Stimulated activated CD8-positive, alpha-beta memory T cell treated with anti-CD3 and anti-CD28 coated beads, Interleukin-7, amount 100 ng/mL, for 1 hour (primary cell): Measurements from ENCODE around the gene TTYH1.

Experiments used
- DNase-seq, 2 donors: peaks; one replicate each; pipeline ENCODE4 v3.0.0-alpha.2; 2020; ENCODE audit warnings: low read depth in 2 of 2

Gene TTYH1

DNA sequence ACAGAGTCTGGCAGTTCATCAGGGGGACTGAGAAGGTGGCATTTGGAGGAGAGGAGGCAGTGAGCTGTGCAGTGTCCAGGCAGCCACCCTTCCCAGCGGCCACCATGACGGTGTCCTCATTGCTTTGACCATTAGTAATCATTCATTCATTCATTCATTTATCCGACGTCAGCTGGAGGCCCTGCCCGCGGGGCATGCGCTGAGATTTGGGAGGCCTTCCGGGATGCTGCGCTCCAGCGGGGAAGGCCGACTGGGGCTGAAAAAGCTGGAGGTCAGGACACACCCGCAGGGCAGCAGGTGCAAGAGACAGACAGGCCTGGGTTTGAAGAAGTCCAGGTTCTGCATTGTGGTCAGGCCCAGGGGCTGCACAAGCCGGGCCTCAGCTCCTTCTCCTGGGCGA lies 8.9 kb downstream of the TTYH1 start:
- DNase-seq: no peak

DNA sequence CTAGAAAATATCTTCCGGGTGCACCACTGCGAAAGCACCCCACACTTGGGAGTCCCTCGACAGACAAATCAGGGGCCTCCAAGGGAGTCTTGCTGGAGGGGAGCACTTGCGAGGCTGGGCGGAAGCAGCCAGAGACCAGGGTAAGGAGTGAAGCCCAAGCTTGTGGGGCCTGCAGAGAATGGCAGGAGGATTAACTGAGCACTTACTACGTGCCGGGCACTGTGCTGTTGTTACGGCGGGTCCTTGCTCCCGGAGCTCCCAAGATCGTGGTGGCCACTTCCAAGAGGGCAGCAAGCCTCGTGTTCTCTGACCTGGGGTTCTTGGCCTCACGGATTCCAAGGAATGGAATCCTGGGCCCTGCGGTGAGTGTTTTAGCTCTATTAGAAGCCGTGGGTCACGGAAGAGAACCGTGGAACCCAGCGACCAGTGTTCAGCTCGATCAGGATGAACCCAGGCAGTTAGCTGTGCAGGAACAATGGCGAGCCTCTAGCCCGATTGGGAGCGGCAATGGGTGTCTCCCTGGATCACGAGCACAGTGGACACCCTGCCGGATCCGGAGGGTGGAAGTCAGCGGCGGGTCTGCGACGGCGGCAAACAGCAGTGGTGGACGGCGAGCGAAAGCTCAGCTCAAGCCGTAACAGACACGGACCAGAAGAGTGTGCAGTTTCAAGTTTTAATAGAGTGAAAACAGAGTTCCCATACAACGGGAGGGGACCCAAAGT lies 9.6 kb downstream of the TTYH1 start:
- DNase-seq: no peak

DNA sequence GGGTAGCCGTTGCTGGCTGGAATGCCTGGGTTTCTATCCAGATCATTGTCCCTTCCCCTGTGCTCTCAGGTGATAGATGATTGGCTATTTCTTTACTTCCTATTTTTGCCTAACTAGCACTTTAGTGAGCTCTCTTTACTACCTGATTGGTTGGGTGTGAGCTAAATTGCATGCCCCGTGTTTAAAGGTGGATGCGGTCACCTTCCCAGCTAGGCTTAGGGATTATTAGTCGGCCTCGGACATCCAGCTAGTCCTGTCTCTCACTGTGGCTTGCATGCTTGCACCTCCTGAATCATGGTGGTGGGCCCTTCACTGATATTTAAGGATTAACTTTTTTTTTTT lies 10.1 kb downstream of the TTYH1 start:
- no peak for DNase-seq

DNA sequence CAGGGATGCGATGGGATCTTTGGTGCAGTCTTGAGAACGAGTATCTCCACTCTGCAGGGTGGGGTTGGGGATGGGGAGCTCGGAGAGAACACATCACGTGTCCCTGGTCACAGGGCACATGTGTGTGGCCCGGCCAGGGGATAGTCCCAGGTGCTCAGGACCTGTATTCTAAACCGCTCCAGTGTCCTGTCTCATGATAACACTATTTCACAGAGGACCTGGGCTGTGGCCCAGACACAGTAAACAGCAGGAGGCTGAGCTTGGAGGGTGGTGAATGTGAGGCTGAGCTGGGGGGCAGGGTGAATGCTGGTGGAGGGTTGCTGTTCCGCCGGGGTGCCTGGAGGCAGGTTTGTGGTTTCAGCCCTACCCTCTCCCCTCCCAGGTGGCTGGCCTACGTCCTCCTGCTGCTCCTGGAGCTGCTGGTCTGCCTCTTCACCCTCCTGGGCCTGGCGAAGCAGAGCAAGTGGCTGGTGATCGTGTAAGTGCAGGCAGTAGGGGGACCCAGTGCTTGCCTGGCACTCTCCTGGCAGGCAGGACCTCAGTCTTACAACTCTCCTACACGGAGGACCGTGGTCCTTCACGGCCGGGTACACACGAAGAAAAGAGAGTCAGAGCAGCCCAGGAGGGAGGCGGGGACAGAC lies 11.1 kb downstream of the TTYH1 start:
- no peak for DNase-seq

DNA sequence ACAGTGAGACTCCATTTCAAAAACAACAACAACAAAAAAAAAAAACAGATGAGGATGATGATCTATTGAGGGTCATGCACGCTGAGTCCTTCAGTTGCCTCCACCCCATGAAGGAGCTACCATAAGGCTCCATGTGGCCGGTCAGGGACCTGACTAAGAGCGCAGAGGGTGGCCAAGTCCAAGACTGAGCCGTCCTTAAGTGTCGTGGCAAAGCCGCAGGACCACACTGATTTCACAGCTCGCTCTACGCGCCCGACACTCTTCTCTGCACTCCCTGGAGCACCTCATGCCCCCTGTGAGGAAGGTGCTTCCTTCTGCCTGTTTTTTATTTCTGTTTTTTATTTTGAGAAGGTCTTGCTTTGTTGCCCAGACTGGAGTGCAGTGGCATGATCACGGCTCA lies 12.3 kb downstream of the TTYH1 start:
- no peak for DNase-seq

DNA sequence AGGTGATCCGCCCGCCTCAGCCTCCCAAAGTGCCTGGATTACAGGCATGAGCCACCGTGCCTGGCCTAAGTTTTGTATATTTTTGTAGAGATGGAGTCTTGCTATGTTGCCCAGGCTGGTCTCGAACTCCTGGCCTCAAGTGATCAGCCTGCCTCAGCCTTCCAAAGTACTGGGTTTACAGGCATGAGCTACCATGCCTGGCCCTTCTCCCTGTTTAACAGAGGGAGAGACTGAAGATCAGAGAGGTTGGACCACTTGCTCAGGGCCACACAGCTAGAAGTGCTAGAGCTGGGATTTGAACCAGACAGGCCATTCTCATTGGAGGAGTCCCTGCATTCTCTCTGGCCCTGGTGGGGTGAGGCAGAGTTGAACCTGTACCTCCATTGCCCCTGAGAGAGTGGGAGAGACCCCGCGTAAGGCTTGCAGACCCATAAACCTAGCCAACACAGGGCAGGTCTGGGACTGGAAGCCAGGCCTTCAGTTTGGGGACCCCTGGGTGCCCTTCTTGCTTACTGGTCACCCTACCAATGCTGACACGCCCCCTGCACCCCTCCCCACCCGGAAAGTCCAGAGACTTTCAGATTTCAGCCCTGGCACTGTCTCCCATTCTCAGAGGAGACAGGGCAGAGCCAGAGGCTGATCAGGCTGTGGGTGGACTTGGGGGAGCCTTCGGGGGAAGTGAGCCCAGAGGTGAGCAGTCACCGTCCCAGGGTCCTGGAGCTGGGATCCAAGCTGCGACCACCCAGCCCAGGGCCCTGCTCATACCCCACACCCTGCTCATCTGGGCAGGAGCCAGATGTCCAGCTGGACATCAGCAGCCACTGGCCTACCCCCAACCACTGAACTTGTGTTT lies 13.3 kb downstream of the TTYH1 start:
- DNase-seq: no peak

DNA sequence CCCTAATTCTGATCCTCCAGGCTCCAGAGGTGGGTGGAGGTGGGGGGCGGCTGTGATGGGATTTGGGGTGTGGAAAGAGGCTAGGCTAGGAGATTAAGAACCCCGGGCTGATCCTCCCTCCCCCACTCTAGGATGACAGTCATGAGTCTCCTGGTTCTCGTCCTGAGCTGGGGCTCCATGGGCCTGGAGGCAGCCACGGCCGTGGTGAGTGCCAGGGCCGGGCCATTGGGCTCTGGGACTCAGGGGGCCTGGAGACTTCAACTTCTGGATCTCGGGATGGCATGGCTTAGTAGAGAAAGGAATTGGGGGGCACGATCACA lies 13.9 kb downstream of the TTYH1 start:
- no peak for DNase-seq

DNA sequence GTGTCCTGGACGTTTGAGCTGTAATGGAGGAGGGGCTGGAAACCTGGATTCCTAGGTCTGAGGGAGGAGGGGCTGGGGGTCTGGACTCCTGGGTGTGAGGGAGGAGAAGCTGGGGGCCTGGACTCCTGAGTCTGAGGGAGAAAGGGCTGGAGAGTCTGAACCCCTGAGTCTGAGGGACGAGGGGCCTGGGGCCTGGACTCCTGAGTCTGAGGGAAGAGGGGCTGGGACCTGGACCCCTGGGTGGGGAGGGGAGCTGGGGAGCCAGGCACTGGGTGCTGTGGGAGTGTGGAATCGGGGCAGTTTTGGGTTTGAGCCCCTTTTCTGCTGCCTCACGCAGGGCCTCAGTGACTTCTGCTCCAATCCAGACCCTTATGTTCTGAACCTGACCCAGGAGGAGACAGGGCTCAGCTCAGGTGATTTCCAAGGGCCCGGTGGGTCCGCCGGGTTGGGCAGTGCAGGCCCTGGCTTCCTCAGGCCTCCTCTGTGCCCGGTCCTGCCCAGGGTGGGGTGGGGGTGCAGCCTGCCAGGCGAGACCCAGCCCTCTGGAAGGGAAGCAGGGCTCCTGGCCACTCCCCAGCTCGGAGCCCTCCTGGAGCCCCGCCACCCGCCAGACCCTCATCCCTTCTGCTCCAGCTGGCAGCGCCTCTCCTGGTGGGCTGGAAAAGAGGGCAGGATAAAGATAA lies 14.4 kb downstream of the TTYH1 start:
- DNase-seq: no peak

DNA sequence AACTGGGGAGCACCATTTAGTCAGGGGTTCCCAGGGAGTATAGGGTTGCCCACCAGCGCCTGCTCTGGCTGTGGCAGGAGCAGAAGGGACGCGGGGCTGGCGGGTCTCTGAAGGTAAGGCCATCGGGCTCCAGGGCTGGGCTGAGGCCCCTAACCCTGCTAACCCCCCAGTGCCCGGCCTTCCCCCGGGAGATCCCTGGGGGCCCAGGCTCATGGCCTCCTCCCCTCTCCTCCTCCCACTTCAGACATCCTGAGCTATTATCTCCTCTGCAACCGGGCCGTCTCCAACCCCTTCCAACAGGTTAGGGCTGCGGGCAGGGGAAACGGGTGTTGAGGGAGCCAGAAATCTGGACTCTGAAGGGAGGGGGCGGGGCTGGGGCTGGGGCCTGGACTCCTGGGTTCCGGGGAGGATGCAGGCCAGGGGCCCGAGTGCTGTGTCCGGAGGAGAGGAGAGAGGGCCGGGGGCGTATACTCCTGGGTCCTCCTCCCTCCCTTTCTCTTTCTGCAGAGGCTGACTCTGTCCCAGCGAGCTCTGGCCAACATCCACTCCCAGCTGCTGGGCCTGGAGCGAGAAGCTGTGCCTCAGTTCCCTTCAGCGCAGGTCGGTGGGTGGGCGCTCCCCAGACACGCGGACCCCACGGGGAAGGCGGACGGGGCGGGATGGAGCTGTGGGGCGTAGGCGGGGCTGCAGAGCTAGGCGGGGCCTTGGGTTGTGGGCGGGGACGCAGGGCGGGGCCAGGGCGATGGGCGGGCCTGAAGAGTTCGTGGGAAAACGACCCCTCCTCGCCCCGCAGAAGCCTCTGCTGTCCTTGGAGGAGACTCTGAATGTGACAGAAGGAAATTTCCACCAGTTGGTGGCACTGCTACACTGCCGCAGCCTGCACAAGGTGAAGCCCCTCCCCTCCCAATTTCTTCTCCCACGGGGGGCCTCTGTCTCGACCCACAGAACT lies 15.3 kb downstream of the TTYH1 start:
- peak in 1 of 2 donors; percentile 16 for DNase-seq

DNA sequence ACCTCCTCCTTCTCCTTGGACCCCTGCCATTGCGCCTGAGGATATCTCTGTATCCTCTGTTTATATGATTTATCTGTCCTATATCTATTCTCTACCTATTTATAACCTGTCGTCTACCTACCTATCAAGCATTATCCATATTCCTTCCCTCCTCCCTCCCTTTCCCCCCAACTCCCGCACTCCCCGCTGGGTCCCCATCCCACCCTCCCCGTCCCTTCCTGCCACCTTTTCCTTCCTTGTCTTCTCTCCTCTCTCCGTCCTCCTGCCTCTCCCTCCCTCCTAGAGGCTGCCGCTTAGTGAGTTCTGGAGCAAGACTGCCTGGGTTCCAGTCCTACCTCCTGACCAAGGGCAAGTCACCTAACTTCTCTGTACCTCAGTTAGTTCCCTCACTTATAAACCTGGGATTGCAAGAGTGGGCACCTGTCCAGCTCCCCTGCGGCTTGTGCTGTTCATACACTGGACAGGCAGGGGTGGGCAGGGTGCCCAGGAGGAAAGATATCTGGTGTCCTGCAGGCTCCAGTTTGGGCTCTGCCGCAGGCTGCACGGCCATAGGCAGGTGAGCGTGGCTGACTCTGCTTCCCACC lies 16.1 kb downstream of the TTYH1 start:
- no peak for DNase-seq

DNA sequence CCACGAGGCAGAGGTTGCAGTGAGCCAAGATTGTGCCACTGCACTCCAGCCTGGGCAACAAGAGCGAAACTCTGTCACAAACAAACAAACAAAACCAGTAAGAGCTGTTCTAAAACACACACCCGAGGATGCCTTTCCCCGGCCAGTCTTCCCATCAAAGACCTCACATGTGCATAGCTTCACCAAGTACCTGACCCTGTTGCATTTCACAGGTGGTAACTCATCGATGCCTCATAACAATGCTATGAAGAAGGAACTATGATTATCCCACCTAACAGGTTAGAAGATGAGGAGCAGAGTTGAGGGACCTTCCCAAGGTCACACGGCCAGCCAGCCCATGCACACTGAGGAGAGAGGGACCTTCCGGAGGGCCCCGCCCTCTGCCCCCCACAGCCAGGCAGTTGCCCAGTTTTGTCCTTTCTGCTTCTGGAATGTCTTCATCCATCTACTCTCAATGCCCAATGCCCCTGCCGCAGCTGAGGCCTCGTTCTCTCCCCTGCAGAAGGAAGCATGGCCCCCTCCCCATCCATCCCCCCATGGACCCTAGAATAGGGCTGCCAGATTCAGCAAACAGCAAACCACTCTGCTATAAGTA lies 17.0 kb downstream of the TTYH1 start:
- no peak for DNase-seq

DNA sequence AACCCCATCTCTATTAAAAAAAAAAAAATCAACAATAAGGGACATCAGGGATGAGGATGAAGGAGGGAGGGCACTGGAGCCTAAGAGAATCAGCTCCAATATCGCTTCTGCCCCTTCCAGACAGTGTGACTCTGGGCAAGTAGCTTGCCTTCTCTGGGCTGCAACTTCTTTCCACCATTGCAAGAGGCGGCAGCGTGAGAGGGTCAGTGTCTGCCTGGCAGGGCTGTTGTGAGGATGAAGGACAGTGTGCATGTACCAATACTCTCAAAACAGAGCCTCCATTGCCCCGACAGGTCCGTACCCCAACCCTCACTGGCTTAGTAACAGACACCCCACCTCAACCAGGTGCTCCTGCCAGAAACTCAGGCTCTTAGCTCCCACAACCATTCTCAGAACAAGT lies 18.4 kb downstream of the TTYH1 start:
- DNase-seq: no peak

DNA sequence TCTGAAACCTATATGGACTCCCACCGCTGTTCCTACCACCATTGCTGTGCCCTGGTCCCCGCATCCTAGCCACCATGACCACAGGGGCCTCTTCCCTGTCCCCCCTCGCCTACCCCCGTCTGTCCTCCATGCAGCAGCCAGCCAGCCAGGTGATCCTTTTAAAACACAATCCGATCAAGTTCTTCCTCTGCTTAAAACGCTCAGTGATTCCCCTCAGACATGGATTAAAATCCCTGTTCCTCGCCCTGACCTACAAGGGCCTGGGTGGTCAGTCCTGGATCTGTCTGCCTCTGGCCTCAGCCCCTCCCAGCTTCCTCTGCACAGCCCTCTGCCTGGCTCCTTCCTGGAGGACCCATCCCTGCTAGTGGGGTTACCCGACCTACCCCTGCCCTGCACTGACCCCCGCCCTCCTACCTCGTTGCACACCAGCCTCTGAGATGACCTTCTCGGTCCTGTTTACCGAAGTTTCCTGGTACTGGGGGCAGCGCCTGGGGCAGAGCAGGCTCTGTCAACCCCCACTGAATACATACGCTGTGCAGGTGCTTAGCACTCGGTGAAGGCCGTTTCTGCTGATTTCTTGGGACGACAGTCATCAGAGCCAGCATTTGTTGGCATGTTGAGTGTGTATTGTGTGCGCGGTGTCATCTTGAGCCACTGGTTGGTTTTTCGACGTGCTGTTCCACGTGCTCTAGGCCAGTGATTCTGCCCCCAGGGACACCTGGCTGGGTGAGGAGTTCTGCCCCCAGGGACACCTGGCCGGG lies 19.0 kb downstream of the TTYH1 start:
- no peak for DNase-seq

DNA sequence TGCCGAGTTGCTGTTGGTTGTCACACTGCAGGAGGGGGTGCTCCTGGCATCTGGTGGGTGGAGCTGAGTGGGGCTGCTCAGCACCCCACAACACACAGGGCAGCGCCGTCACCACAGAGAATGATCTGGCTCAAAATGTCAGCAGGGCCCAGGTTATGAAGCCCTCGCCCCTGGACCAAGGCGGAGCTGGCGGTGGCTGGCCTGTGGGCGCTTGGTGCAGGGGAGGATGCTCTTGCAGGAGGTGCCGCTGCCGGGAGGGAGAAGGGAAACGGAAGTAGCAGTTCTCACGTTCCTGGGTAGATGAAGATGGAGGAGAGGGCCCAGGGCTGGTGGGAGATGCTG lies 19.6 kb downstream of the TTYH1 start:
- no peak for DNase-seq

DNA sequence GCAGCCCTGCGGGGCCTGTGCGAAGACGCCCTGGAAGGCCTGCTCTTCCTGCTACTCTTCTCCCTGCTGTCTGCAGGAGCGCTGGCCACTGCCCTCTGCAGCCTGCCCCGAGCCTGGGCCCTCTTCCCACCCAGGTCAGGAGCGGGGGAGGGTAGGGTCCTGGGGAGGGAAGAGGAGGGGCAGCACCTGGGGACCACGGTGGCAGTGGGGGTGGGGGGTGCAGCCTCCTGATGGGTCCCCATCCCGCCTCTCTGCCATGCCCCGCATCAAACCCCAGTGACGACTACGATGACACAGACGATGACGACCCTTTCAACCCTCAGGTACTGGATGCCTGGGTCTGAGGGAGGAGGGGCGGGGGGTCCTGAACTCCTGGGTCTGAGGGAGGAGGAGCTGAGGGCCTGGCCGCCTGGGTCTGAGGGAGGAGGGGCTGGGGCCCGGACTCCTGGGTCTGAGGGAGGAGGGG lies 20.3 kb downstream of the TTYH1 start:
- DNase-seq: no peak

DNA sequence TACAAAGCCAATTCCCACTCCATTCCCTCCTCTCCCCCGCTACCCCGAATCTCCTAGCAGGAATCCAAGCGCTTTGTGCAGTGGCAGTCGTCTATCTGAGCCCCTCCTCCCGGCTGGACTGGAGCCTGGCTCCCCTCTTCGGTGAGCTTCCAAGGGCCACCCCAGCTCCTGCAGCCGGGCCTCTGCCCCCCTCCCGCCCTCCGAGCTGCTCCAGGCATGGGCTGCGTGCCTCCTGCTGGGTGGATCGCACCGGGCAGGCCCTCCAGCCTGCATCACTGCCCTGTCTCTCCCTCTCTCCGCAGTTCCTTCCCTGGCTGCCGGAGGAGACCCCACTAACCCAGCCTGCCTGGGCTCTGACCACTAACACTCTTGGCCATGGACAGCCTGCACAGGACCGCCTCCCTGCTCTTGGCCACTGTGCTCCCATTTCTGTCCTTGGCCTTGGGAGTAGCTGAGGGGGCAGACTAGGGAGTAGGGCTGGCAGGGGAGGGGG lies 20.8 kb downstream of the TTYH1 start:
- no peak for DNase-seq

DNA sequence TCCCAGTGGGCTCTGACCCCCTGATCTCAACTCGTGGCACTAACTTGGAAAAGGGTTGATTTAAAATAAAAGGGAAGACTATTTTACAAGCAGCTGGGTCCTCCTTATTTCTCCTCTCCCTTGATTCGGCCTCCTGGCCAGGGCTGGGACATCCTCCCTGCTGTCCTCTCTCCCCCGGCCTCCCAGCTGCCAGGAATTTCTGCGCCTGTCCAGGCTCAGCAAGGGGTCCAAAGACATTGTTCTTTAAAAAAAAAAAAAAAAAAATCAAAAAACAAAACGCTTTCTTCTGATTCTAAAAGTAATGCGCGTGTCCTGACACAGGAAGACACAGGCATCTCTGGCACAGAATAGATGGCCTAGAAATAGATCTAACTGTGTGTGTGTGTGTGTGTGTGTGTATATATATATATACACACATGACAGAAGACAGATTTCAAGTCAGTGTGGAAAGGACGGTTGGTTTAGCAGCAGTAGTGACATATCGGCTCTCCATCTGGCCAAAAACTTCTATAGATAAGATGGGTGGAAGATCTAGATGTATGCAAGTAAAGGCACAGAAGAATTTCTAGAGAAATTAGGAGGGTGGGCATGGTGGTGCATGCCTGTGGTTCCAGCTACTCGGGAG lies 21.5 kb downstream of the TTYH1 start:
- no peak for DNase-seq

DNA sequence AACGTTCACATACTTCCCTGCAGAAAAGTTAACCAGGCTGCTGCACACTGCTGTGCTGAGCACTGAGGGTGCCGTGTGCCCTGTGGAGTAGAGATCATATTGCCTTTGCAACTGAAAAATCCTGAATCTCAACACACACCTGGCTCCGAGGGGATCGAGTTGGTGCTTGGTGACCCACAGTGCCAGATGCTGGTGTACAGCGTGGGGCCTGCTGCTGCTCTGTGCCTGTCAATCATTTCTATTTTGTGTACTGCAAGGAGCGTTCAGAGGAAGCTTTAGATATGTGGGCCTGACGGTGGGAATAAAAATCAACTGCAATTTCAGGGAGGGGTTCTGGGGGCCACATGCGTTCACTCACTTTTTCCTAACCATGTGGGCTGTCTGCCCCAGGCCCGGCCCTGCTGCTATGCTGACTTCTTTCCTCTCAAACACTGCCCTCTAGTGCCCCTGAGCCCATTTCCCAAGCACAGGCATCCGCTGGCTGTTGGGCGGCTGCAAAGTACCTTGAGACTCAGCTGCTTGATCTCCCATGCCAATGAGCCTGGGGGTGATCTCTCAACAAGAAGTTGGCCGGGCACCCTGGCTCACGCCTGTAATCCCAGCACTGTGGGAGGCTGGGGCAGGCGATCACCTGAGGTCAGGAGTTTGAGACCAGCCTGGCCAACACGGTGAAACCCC lies 24.0 kb downstream of the TTYH1 start:
- DNase-seq: no peak

DNA sequence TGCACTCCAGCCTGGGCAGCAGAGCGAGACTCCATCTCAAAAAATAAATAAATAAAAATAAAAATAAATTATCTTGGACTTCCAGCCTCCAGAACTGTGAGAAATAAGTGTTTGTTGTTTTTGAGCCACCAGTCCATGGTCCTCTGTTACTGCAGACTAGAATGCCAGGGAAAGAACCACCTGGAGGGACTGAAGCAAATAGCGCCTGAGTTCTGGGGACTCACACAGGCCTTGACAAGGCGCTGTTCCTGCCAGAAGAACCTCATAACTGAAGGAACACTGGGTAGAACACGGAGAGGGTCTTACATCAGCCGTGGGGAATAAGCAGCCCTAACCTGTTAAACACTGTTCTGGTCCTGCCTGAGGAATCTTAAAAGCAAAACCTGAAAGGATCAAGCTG lies 25.4 kb downstream of the TTYH1 start:
- DNase-seq: no peak
